H1 (cell line): ENCODE measurements around the gene MYLK.

Experiments used
- CTCF ChIP-seq, 3 experiments: IDR thresholded peaks; 1 replicate in 2 of 3; 2 replicates in 1 of 3; pipeline versions ENCODE4 v1.5.1 to v1.6.1; 2011; ENCODE audit warnings: low read length in 3 of 3, mild to moderate bottlenecking in 3 of 3, inconsistent platforms in 2 of 3, low read depth in 1 of 3, moderate library complexity in 1 of 3; ENCODE audit not compliant: insufficient read depth in 1 of 3; ENCODE audit errors: control extremely low read depth in 1 of 3
- EP300 ChIP-seq, 2 experiments: IDR thresholded peaks; 1 replicate in 1 of 2; 2 replicates in 1 of 2; pipeline ENCODE4 v1.6.1; 2011 to 2012; ENCODE audit warnings: low read depth in 2 of 2, low read length in 2 of 2, mild to moderate bottlenecking in 2 of 2, borderline replicate concordance in 1 of 2, inconsistent platforms in 1 of 2, moderate library complexity in 1 of 2
- NANOG ChIP-seq: IDR thresholded peaks from 2 replicates; pipeline ENCODE4 v1.6.1; 2011; ENCODE audit warnings: low read length, low read depth, mild to moderate bottlenecking, inconsistent platforms; ENCODE audit not compliant: insufficient read depth, poor library complexity, severe bottlenecking
- POLR2AphosphoS5 ChIP-seq: IDR thresholded peaks from 2 replicates; pipeline ENCODE4 v1.6.1; 2011; ENCODE audit warnings: low read depth, low read length
- RXRA ChIP-seq: IDR thresholded peaks from 2 replicates; pipeline ENCODE4 v1.6.1; 2011; ENCODE audit warnings: low read depth, mild to moderate bottlenecking, low read length, moderate library complexity; ENCODE audit not compliant: insufficient read depth
- SIRT6 ChIP-seq: IDR thresholded peaks from one replicate; pipeline ENCODE4 v1.7.1; 2012; ENCODE audit warnings: low read length, inconsistent platforms
- TEAD4 ChIP-seq: IDR thresholded peaks from 2 replicates; pipeline ENCODE4 v1.6.1; 2012; ENCODE audit warnings: low read depth, low read length, inconsistent platforms, mixed read lengths

- TF ChIP-seq NANOG (no peak), CTCF (IDR thresholded peaks at IDR 0.05; ENCODE audit: control extremely low read depth in 1 of 3, insufficient read depth in 1 of 3, low read depth in 1 of 3, low read length in 3 of 3) (no peak), SIRT6 (no peak), TEAD4 (no peak), EP300 (IDR thresholded peaks at IDR 0.05; ENCODE audit: borderline replicate concordance in 1 of 2, low read depth in 2 of 2, low read length in 2 of 2) (no peak), RXRA (no peak), POLR2AphosphoS5 (no peak)
These were observed 46.3 kb downstream of the MYLK start for GRCh38 chr3:123837858-123838257.
